Epidermal melanocyte (primary cell): Measurements from ENCODE around the gene ING4.

Experiments
- DNase-seq: peaks from one replicate; pipeline ENCODE4 v3.0.0; 2011; ENCODE audit warnings: low spot score; ENCODE audit not compliant: insufficient read length

Gene ING4

GRCh38 chr12:6607751-6608591 lies 54.9 kb downstream of the ING4 start:
- DNase-seq = peak; percentile 43

- no peak for DNase-seq
Observed at GRCh38 chr12:6606331-6607131, 56.4 kb downstream of the ING4 start.

GRCh38 chr12:6605421-6606330 lies 57.2 kb downstream of the ING4 start:
- no peak for DNase-seq

- DNase-seq = no peak
Observed at GRCh38 chr12:6604259-6605029, 58.5 kb downstream of the ING4 start.

GRCh38 chr12:6603095-6603567 lies 59.8 kb downstream of the ING4 start:
- peak; percentile 64 for DNase-seq

- DNase-seq = no peak
Observed at GRCh38 chr12:6602526-6602925, 60.4 kb downstream of the ING4 start.
